Measurements from ENCODE around the gene VPS33A. TPM values are rescaled to one million over a fixed set of nuclear protein-coding genes. Genes with fewer than 3 reads are reported as not detected.

VPS33A gene
- total RNA-seq, 1 experiment from 2014 or later = 37.6 TPM

DNA sequence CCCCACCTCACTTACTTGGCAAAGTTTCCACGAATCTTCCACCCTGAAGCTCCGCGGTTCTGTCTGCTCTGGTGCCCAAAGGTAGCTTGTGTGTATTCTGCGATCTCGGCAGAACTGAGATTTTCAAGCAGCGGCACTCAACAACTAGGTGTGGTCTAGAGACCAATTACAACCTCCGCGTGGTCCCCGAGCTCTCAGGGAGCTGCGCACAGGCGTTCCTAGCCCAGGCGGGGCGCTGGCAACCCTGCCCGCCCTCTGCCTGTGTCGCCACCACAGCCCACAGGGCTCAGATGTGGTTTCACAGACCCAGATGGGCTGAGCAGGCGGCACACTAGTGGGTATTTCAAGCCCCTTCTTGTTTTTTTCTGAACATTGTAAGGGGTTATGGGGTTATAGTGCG, 39.0 kb downstream of the VPS33A start:
- Mint-ChIP-seq H3K4me1 (peaks cover 24% of the 10 kb centered on the region), H3K36me3 (peaks cover 18% of the 10 kb centered on the region), H3K27ac (no peak overlapping the region), H3K9me3 (no peaks in the 10 kb centered on the region), H3K4me3 (peak overlapping the region; percentile 60), H3K27me3 (ENCODE audit: low read depth) (no peaks in the 10 kb centered on the region; the same call in 1 of the 2 replicates)
- no peak for TF ChIP-seq FOXJ3 (CRISPR knock-in tag; IDR thresholded peaks at IDR 0.05; ENCODE audit: borderline replicate concordance)
- TF ChIP-seq ZSCAN18 (CRISPR knock-in tag; IDR thresholded peaks at IDR 0.05) = no peak
- no peak for TF ChIP-seq FOXP1 (CRISPR knock-in tag; IDR thresholded peaks at IDR 0.05; ENCODE audit: borderline replicate concordance)
- DNase-seq (ENCODE audit: low spot score) = no peak
- no peak for ATAC-seq
- POLR2A ChIA-PET = no interaction called here
- CTCF ChIA-PET = interaction anchor here (1.2 kb wide), 1 partner anchor 526 kb away, joined by 3 read pairs; the partner anchor contains the start of gene DENR

GRCh38 chr12:122226366-122227125, 39.7 kb downstream of the VPS33A start:
- ChIA-PET CTCF (interaction anchor here (0.6 to 1.4 kb wide), 5 partner anchors 36 to 529 kb away, joined by 3 to 6 read pairs (median 3); partner anchors contain the start of genes CFAP251 and DENR), POLR2A (interaction anchor here (0.8 to 2.0 kb wide), 6 partner anchors 22 to 274 kb away, joined by 4 to 15 read pairs (median 4); partner anchors contain the start of genes B3GNT4 and ZCCHC8)
- H3K27me3 Mint-ChIP-seq (ENCODE audit: low read depth) = no peaks in the 10 kb centered on the region; the same call in 1 of the 2 replicates
- H3K4me3 Mint-ChIP-seq = peak overlapping the region; percentile 60
- no peak overlapping the region for H3K27ac Mint-ChIP-seq
- H3K36me3 Mint-ChIP-seq = peaks cover 24% of the 10 kb centered on the region
- DNase-seq (ENCODE audit: low spot score) (no peak), ATAC-seq (peak; percentile 61; the same call in 1 of the 2 replicates)
- H3K4me1 Mint-ChIP-seq = peaks cover 24% of the 10 kb centered on the region
- H3K9me3 Mint-ChIP-seq = no peaks in the 10 kb centered on the region
- no peak; the same call in 1 of the 2 replicates for TF ChIP-seq SP1 (CRISPR knock-in tag; conservative IDR thresholded peaks at IDR 0.05)
- peak; percentile 94 for TF ChIP-seq CREB1 (CRISPR knock-in tag; IDR thresholded peaks at IDR 0.05)
- TF ChIP-seq ARID4B (CRISPR knock-in tag; IDR thresholded peaks at IDR 0.05; ENCODE audit: borderline replicate concordance) = peak; percentile 99
- TF ChIP-seq, protein P1, sequence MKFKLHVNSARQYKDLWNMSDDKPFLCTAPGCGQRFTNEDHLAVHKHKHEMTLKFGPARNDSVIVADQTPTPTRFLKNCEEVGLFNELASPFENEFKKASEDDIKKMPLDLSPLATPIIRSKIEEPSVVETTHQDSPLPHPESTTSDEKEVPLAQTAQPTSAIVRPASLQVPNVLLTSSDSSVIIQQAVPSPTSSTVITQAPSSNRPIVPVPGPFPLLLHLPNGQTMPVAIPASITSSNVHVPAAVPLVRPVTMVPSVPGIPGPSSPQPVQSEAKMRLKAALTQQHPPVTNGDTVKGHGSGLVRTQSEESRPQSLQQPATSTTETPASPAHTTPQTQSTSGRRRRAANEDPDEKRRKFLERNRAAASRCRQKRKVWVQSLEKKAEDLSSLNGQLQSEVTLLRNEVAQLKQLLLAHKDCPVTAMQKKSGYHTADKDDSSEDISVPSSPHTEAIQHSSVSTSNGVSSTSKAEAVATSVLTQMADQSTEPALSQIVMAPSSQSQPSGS (CRISPR knock-in tag; IDR thresholded peaks at IDR 0.05; ENCODE audit: borderline replicate concordance, low read depth) = peak; percentile 94
- TF ChIP-seq EMX1 (CRISPR knock-in tag; IDR thresholded peaks at IDR 0.05) = no peak
- peak; percentile 47; the same call in 1 of the 2 replicates for TF ChIP-seq GABPB1 (CRISPR knock-in tag; IDR thresholded peaks at IDR 0.05)
- TF ChIP-seq, protein P2, sequence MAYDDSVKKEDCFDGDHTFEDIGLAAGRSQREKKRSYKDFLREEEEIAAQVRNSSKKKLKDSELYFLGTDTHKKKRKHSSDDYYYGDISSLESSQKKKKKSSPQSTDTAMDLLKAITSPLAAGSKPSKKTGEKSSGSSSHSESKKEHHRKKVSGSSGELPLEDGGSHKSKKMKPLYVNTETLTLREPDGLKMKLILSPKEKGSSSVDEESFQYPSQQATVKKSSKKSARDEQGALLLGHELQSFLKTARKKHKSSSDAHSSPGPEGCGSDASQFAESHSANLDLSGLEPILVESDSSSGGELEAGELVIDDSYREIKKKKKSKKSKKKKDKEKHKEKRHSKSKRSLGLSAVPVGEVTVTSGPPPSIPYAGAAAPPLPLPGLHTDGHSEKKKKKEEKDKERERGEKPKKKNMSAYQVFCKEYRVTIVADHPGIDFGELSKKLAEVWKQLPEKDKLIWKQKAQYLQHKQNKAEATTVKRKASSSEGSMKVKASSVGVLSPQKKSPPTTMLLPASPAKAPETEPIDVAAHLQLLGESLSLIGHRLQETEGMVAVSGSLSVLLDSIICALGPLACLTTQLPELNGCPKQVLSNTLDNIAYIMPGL (CRISPR knock-in tag; IDR thresholded peaks at IDR 0.05) = peak; percentile 44; the same call in 1 of the 2 replicates
- peak; percentile 58 for TF ChIP-seq NFYB (CRISPR knock-in tag; conservative IDR thresholded peaks at IDR 0.05; ENCODE audit: low read depth)
- TF ChIP-seq ZNF671 (CRISPR knock-in tag; IDR thresholded peaks at IDR 0.05) = no peak
- peak; percentile 84 for TF ChIP-seq NR2C2 (CRISPR knock-in tag; IDR thresholded peaks at IDR 0.05)
- TF ChIP-seq NFE2L1 (CRISPR knock-in tag; IDR thresholded peaks at IDR 0.05) = peak; percentile 98
- TF ChIP-seq, protein P3, sequence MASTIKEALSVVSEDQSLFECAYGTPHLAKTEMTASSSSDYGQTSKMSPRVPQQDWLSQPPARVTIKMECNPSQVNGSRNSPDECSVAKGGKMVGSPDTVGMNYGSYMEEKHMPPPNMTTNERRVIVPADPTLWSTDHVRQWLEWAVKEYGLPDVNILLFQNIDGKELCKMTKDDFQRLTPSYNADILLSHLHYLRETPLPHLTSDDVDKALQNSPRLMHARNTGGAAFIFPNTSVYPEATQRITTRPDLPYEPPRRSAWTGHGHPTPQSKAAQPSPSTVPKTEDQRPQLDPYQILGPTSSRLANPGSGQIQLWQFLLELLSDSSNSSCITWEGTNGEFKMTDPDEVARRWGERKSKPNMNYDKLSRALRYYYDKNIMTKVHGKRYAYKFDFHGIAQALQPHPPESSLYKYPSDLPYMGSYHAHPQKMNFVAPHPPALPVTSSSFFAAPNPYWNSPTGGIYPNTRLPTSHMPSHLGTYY (CRISPR knock-in tag; IDR thresholded peaks at IDR 0.05) = no peak
- TF ChIP-seq, protein P4, sequence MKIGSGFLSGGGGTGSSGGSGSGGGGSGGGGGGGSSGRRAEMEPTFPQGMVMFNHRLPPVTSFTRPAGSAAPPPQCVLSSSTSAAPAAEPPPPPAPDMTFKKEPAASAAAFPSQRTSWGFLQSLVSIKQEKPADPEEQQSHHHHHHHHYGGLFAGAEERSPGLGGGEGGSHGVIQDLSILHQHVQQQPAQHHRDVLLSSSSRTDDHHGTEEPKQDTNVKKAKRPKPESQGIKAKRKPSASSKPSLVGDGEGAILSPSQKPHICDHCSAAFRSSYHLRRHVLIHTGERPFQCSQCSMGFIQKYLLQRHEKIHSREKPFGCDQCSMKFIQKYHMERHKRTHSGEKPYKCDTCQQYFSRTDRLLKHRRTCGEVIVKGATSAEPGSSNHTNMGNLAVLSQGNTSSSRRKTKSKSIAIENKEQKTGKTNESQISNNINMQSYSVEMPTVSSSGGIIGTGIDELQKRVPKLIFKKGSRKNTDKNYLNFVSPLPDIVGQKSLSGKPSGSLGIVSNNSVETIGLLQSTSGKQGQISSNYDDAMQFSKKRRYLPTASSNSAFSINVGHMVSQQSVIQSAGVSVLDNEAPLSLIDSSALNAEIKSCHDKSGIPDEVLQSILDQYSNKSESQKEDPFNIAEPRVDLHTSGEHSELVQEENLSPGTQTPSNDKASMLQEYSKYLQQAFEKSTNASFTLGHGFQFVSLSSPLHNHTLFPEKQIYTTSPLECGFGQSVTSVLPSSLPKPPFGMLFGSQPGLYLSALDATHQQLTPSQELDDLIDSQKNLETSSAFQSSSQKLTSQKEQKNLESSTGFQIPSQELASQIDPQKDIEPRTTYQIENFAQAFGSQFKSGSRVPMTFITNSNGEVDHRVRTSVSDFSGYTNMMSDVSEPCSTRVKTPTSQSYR (CRISPR knock-in tag; IDR thresholded peaks at IDR 0.05) = peak; percentile 96
- TF ChIP-seq ZNF263 (CRISPR knock-in tag; IDR thresholded peaks at IDR 0.05; ENCODE audit: low read depth) = peak; percentile 89
- TF ChIP-seq NR1H2 (CRISPR knock-in tag; IDR thresholded peaks at IDR 0.05) = peak; percentile 92
- TF ChIP-seq ZBTB21 (CRISPR knock-in tag; IDR thresholded peaks at IDR 0.05; ENCODE audit: borderline replicate concordance) = peak; percentile 81; the same call in 1 of the 2 replicates
- no peak for TF ChIP-seq NFATC4 (CRISPR knock-in tag; IDR thresholded peaks at IDR 0.05)
- peak; percentile 99 for TF ChIP-seq JUN (CRISPR knock-in tag; IDR thresholded peaks at IDR 0.05)
